Thyroid gland (tissue), 4 donors: ENCODE results near the gene RETSAT.

Source experiments
- POLR2A ChIP-seq, 2 donors: fragments of 450-650 bp; IDR thresholded peaks; one replicate each; pipeline ENCODE4 v1.6.1; 2017; ENCODE audit warnings: antibody characterized with exemption in 2 of 2, mild to moderate bottlenecking in 2 of 2, moderate library complexity in 1 of 2
- TF ChIP-seq, protein P1 (sequence below), 6 experiments: fragments of 200-600 bp in 3 of 6; fragments of 450-650 bp in 3 of 6; sonication (generic) in 3 of 6; IDR thresholded peaks; one replicate each; pipeline ENCODE4 v1.5.1; 2016 to 2019; ENCODE audit warnings: antibody characterized with exemption in 6 of 6, mild to moderate bottlenecking in 2 of 6, inconsistent platforms in 1 of 6, moderate library complexity in 1 of 6

DNA sequence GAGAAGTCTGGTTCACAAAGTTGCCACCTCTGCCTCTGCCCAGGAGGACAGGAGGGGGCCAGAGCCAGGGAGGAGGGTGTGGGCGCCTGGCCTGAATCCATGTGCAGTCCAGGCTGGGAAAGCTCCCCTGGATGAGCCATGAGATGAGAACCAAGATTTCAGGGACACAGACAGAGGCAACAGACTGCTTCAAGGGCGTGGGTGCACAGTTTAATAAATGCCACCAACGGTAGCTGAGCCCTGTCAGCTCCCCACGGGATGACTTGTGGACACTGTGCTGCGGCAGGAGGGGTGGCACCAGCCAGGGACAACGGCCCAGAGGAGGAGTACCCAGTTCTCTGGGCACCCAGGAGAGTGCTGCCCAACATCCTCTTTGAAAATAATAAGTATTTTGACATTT lies 40.6 kb upstream of the RETSAT start:
- no peak for TF ChIP-seq POLR2A (IDR thresholded peaks at IDR 0.05)
- TF ChIP-seq, protein P1, sequence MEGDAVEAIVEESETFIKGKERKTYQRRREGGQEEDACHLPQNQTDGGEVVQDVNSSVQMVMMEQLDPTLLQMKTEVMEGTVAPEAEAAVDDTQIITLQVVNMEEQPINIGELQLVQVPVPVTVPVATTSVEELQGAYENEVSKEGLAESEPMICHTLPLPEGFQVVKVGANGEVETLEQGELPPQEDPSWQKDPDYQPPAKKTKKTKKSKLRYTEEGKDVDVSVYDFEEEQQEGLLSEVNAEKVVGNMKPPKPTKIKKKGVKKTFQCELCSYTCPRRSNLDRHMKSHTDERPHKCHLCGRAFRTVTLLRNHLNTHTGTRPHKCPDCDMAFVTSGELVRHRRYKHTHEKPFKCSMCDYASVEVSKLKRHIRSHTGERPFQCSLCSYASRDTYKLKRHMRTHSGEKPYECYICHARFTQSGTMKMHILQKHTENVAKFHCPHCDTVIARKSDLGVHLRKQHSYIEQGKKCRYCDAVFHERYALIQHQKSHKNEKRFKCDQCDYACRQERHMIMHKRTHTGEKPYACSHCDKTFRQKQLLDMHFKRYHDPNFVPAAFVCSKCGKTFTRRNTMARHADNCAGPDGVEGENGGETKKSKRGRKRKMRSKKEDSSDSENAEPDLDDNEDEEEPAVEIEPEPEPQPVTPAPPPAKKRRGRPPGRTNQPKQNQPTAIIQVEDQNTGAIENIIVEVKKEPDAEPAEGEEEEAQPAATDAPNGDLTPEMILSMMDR (IDR thresholded peaks at IDR 0.05): no peak
